H1 (cell line): Measurements from ENCODE around the gene TEAD1. TPM values are rescaled to one million over a fixed set of nuclear protein-coding genes. Genes with fewer than 3 reads are reported as not detected.
A peak's percentile ranks its signal among the peaks of the same experiment; 100 is the strongest.

Experiments
- CTCF ChIA-PET: fragments of 300-600 bp; sonication (Branson Sonifier 250); formaldehyde crosslinking; loops from one replicate; lab custom pipeline; 2021; ENCODE audit not compliant: partially characterized antibody; lab: Charles Lee
- POLR2A ChIA-PET: fragments of 300-600 bp; sonication (Branson Sonifier 250); formaldehyde crosslinking; loops from one replicate; lab custom pipeline; 2021; ENCODE audit warnings: inconsistent platforms; ENCODE audit not compliant: partially characterized antibody; lab: Charles Lee
- DNase-seq, 2 experiments: peaks; one replicate each; pipeline versions ENCODE4 v3.0.0 to v3.0.0-alpha.2; 2010 to 2022; ENCODE audit warnings: low spot score in 2 of 2, low read depth in 1 of 2, mixed read lengths in 1 of 2
- FAIRE-seq: peaks from 2 replicates; lab custom pipeline; 2011; peaks lifted over from hg19 to GRCh38; lab: Jason Lieb, UNC
- H2AFZ ChIP-seq: 2 replicates; pipeline ENCODE4 v1.8.1; 2012; ENCODE audit warnings: low read length, inconsistent platforms
- H2AK5ac ChIP-seq: 2 replicates; pipeline ENCODE4 v1.6.1; 2013; ENCODE audit warnings: low read depth, low read length
- H2BK120ac ChIP-seq: replicated peaks from 2 replicates; pipeline ENCODE3; 2013; ENCODE audit warnings: low read depth, low read length, inconsistent platforms
- H2BK12ac ChIP-seq: 2 replicates; pipeline ENCODE4 v1.6.1; 2013; ENCODE audit warnings: low read depth, low read length
- H2BK15ac ChIP-seq: 2 replicates; pipeline ENCODE4 v1.6.1; 2013; ENCODE audit warnings: low read length
- H2BK20ac ChIP-seq: 2 replicates; pipeline ENCODE4 v1.6.1; 2013; ENCODE audit warnings: low read length
- H2BK5ac ChIP-seq: 2 replicates; pipeline ENCODE4 v1.6.1; 2013; ENCODE audit warnings: low read depth, low read length
- H3K14ac ChIP-seq: 2 replicates; pipeline ENCODE4 v1.6.1; 2013; ENCODE audit warnings: inconsistent platforms; ENCODE audit not compliant: insufficient read length
- H3K18ac ChIP-seq: 2 replicates; pipeline ENCODE4 v1.6.1; 2013; ENCODE audit warnings: low read length; ENCODE audit errors: extremely low read depth
- H3K23ac ChIP-seq: 2 replicates; pipeline ENCODE4 v1.6.1; 2013; ENCODE audit warnings: inconsistent platforms; ENCODE audit not compliant: insufficient read length
- H3K23me2 ChIP-seq: 2 replicates; pipeline ENCODE4 v1.6.1; 2013; ENCODE audit warnings: low read depth, low read length
- H3K27ac ChIP-seq: 2 replicates; pipeline ENCODE4 v1.6.1; 2011; ENCODE audit warnings: low read depth, low read length, inconsistent platforms
- H3K27me3 ChIP-seq, 4 experiments: replicated peaks in 1 of 4; 1 replicate in 1 of 4; 2 replicates in 3 of 4; pipeline versions ENCODE4 v1.6.1 to v1.8.1; 2011 to 2013; ENCODE audit warnings: low read length in 3 of 4, mild to moderate bottlenecking in 3 of 4, inconsistent platforms in 2 of 4, mixed read lengths in 2 of 4, moderate library complexity in 1 of 4; ENCODE audit not compliant: control insufficient read depth in 3 of 4, insufficient read depth in 3 of 4; ENCODE audit errors: extremely low read depth in 1 of 4
- H3K36me3 ChIP-seq, 4 experiments: 2 replicates each; pipeline versions ENCODE4 v1.6.1 to v1.8.1; 2011 to 2013; ENCODE audit warnings: mild to moderate bottlenecking in 4 of 4, low read length in 3 of 4, moderate library complexity in 2 of 4, control low read depth in 1 of 4, inconsistent platforms in 1 of 4; ENCODE audit not compliant: insufficient read depth in 4 of 4, control insufficient read depth in 2 of 4
- H3K4ac ChIP-seq: replicated peaks from 2 replicates; pipeline ENCODE3; 2013; ENCODE audit warnings: low read length, low read depth, mixed read lengths, inconsistent platforms; ENCODE audit not compliant: insufficient read length
- H3K4me1 ChIP-seq, 4 experiments: replicated peaks in 1 of 4; 1 replicate in 1 of 4; 2 replicates in 3 of 4; pipeline versions ENCODE4 v1.6.1 to v1.8.1; 2011 to 2013; ENCODE audit warnings: low read length in 3 of 4, inconsistent platforms in 2 of 4, mixed read lengths in 1 of 4; ENCODE audit not compliant: insufficient read depth in 4 of 4, control insufficient read depth in 3 of 4
- H3K4me2 ChIP-seq, 2 experiments: 2 replicates each; pipeline versions ENCODE4 v1.6.1 to v1.8.1; 2011 to 2013; ENCODE audit warnings: low read depth in 2 of 2, low read length in 2 of 2, control low read depth in 1 of 2, inconsistent platforms in 1 of 2, mild to moderate bottlenecking in 1 of 2; ENCODE audit not compliant: insufficient read depth in 1 of 2
- H3K4me3 ChIP-seq, 4 experiments: fragments of 200-600, 300-600 bp in 1 of 4; sonication (generic), shearing (Covaris generic), sonication (Bioruptor Twin) in 1 of 4; 2 replicates each; pipeline versions ENCODE4 v1.5.1 to v1.8.1; 2011 to 2016; ENCODE audit warnings: low read length in 4 of 4, low read depth in 3 of 4, control low read depth in 2 of 4, inconsistent platforms in 2 of 4, mild to moderate bottlenecking in 2 of 4, mixed read lengths in 1 of 4, moderate library complexity in 1 of 4; ENCODE audit not compliant: insufficient read depth in 2 of 4; ENCODE audit errors: extremely low read depth in 1 of 4
- H3K56ac ChIP-seq: replicated peaks from 2 replicates; pipeline ENCODE3; 2013; ENCODE audit warnings: low read depth, mild to moderate bottlenecking, mixed read lengths, low read length, inconsistent platforms; ENCODE audit not compliant: insufficient read length
- H3K79me1 ChIP-seq: 2 replicates; pipeline ENCODE4 v1.6.1; 2013; ENCODE audit warnings: low read depth, low read length, control low read depth
- H3K79me2 ChIP-seq, 2 experiments: 2 replicates each; pipeline versions ENCODE4 v1.6.1 to v1.8.1; 2012 to 2013; ENCODE audit warnings: low read length in 2 of 2, mild to moderate bottlenecking in 2 of 2, inconsistent platforms in 1 of 2; ENCODE audit not compliant: insufficient read depth in 2 of 2, control insufficient read depth in 1 of 2
- H3K9ac ChIP-seq, 4 experiments: replicated peaks in 1 of 4; 1 replicate in 1 of 4; 2 replicates in 3 of 4; pipeline versions ENCODE4 v1.6.1 to v1.8.1; 2011 to 2013; ENCODE audit warnings: low read depth in 3 of 4, low read length in 3 of 4, control low read depth in 2 of 4, mild to moderate bottlenecking in 2 of 4, moderate library complexity in 2 of 4, inconsistent platforms in 1 of 4; ENCODE audit errors: extremely low read depth in 1 of 4
- H3K9me3 ChIP-seq, 2 experiments: 2 replicates each; pipeline versions ENCODE4 v1.6.1 to v1.8.1; 2012 to 2013; ENCODE audit warnings: mild to moderate bottlenecking in 2 of 2, moderate library complexity in 2 of 2, control low read depth in 1 of 2, inconsistent platforms in 1 of 2, low read depth in 1 of 2, low read length in 1 of 2, mixed read lengths in 1 of 2; ENCODE audit not compliant: insufficient read depth in 2 of 2
- H4K20me1 ChIP-seq, 2 experiments: replicated peaks in 1 of 2; 2 replicates each; pipeline versions ENCODE3 to v1.8.1; 2011 to 2013; ENCODE audit warnings: inconsistent platforms in 2 of 2, low read length in 2 of 2, mild to moderate bottlenecking in 1 of 2; ENCODE audit not compliant: insufficient read depth in 2 of 2, control insufficient read depth in 1 of 2
- H4K5ac ChIP-seq: 2 replicates; pipeline ENCODE4 v1.6.1; 2013; ENCODE audit warnings: low read length, low read depth, mixed read lengths, inconsistent platforms; ENCODE audit not compliant: insufficient read length
- H4K8ac ChIP-seq: 2 replicates; pipeline ENCODE4 v1.8.0; 2013; ENCODE audit warnings: mild to moderate bottlenecking, moderate library complexity, low read length, inconsistent platforms; ENCODE audit not compliant: insufficient read depth; ENCODE audit errors: extremely low read depth
- H4K91ac ChIP-seq: replicated peaks from 2 replicates; pipeline ENCODE3; 2013; ENCODE audit warnings: low read length, mixed read lengths, inconsistent platforms; ENCODE audit not compliant: insufficient read length
- JUND ChIP-seq: IDR thresholded peaks from 2 replicates; pipeline ENCODE4 v1.6.1; 2011; ENCODE audit warnings: mild to moderate bottlenecking, improper control_type of control experiment, low read length
- MAFK ChIP-seq: IDR thresholded peaks from 2 replicates; pipeline ENCODE4 v1.6.1; 2012; ENCODE audit warnings: low read depth, mild to moderate bottlenecking, improper control_type of control experiment, low read length
- TAF1 ChIP-seq: IDR thresholded peaks from 2 replicates; pipeline ENCODE4 v1.6.1; 2011; ENCODE audit warnings: mild to moderate bottlenecking, low read depth, low read length
- WGBS, 2 experiments: shearing (Covaris generic) in 1 of 2; methylation state at CpG; one replicate each; pipeline versions ENCODE4 v1.1.6 to v1.1.7; 2013 to 2015; ENCODE audit warnings: low lambda C conversion rate in 2 of 2, mixed read lengths in 2 of 2, inconsistent platforms in 1 of 2, low coverage in 1 of 2, missing lambda C conversion rate in 1 of 2; ENCODE audit not compliant: insufficient replicate concordance in 2 of 2, insufficient coverage in 1 of 2, insufficient read length in 1 of 2; ENCODE audit errors: extremely low coverage in 1 of 2, missing lambda C conversion rate in 1 of 2; 5-methylcytosine and 5-hydroxymethylcytosine counted together
- polyA plus RNA-seq, 7 experiments: library from polyadenylated mRNA; depleted of rRNA in 3 of 7; stranded (reverse) in 5 of 7; unstranded in 2 of 7; fragments of >200 nt in 5 of 7; fragments of 200-250 nt in 2 of 7; gene quantifications; 1 replicate in 5 of 7; 2 replicates in 1 of 7; 4 replicates in 1 of 7; pipeline versions ENCODE4 v1.2.1 to v1.2.3, GENCODE V29; 2011 to 2013; ENCODE audit warnings: missing spikeins in 2 of 7, mixed read lengths in 2 of 7
- total RNA-seq: library from RNA; stranded (reverse); fragmentation: NEBNext Ultra II Directional; extraction: Animal tissue kit (Norgen Biotek cat#: 25700); gene quantifications from 2 replicates; pipeline ENCODE4 v1.2.1, GENCODE V29; 2021

The TEAD1 gene
- total and polyA plus RNA-seq, 2 of the 8 experiments (the other 6 are each of a cell fraction or from before 2014, with no cell fraction given): 15.6 to 67.4 TPM

GRCh38 chr11:12918667-12919066, 244.4 kb downstream of the TEAD1 start:
- Histone ChIP-seq H3K9ac (no peak overlapping the region), H4K8ac (no peak overlapping the region), H2BK15ac (no peak overlapping the region), H3K4me3 (no peak overlapping the region), H2BK12ac (no peak overlapping the region), H3K23me2 (no peaks in the 10 kb centered on the region), H4K5ac (no peak overlapping the region), H3K9me3 (no peaks in the 10 kb centered on the region), H3K23ac (no peak overlapping the region), H3K79me1 (no peaks in the 10 kb centered on the region), H2BK5ac (no peak overlapping the region), H3K4me2 (no peak overlapping the region), H3K18ac (no peak overlapping the region), H3K27me3 (no peaks in the 10 kb centered on the region), H3K36me3 (no peaks in the 10 kb centered on the region), H3K56ac (no peak overlapping the region), H3K79me2 (peaks cover 0 to 4% of the 10 kb centered on the region in 2 experiments; a peak in 1 of 4 replicates), H3K27ac (no peak overlapping the region), H2BK120ac (no peak overlapping the region), H4K20me1 (no peaks in the 10 kb centered on the region), H3K4ac (no peak overlapping the region), H4K91ac (no peak overlapping the region), H2AFZ (no peak overlapping the region), H3K14ac (no peak overlapping the region)
- CTCF ChIA-PET: interaction anchor here (1.9 to 2.0 kb wide), 2 partner anchors 46 to 588 kb away, joined by 6 to 10 read pairs; no protein-coding TSS in a partner anchor
- POLR2A ChIA-PET: no interaction called here
- DNase-seq (no peak), FAIRE-seq (no peak)
- WGBS, 2 experiments: 90% methylated on average over 4 of the region's 4 CpGs; no CpG with 5 or more reads in 1 of the 2 experiments
- peak; percentile 78 for TF ChIP-seq MAFK
- no peak for TF ChIP-seq TAF1
- TF ChIP-seq JUND: no peak
- TF ChIP-seq, all 59 proteins: peak for 1
- H2AK5ac ChIP-seq: no peak overlapping the region
- peaks cover 3 to 17% (median 10%) of the 10 kb centered on the region in 4 experiments for H3K4me1 ChIP-seq
- H2BK20ac ChIP-seq: no peak overlapping the region
